ENCODE data around the gene RRP9. TPM values are rescaled to one million over a fixed set of nuclear protein-coding genes. Genes with fewer than 3 reads are reported as not detected.

Gene RRP9
- total RNA-seq, 1 experiment from 2014 or later = 71.3 TPM

DNA sequence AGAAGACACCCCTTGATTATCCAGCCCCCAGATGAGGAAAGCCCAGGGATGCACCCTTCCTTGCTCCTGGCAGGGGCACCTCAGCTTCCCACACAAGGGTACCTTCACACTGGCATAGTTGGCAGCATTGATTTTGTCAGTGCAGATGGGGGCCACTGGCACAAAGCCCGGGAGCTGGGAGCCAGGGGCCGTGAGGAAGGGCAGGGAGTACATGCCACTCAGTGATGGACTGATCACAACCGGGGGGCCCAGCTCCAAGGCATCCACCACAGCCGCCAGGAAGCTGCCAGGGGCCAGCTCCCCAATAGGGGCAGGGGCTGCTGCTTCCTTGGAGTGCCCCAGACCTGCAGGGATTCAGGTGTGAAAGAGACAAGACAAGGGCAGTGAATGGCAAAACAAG, 28.1 kb upstream of the RRP9 start:
- no peaks in the 10 kb centered on the region for H3K9me2 ChIP-seq (ENCODE audit: insufficient read depth)
- ChIA-PET POLR2A (interaction anchor here (0.7 to 1.6 kb wide), 2 partner anchors 13 to 28 kb away, joined by 3 to 5 read pairs; partner anchors contain the start of gene RRP9), RAD21 (ENCODE audit: low non-redundant PET in 1 of 2, low total read pairs in 2 of 2, uncharacterized antibody in 2 of 2, unreplicated experiment in 2 of 2) (no interaction called here), CTCF (interaction anchor here (1.1 to 1.4 kb wide), 2 partner anchors 12 to 27 kb away, joined by 5 to 6 read pairs; partner anchors contain the start of gene ACY1)
- no peak for ATAC-seq
- no peaks in the 10 kb centered on the region for H3K27me3 ChIP-seq (ENCODE audit: insufficient read depth, low read length)
- H3K9me3 ChIP-seq (ENCODE audit: control insufficient read depth in 1 of 2, insufficient read depth in 1 of 2, low read depth in 1 of 2, low read length in 2 of 2) = no peaks in the 10 kb centered on the region
- peak overlapping the region; percentile 82 for H3K27ac ChIP-seq (ENCODE audit: low read depth, low read length)
- H3K79me2 ChIP-seq (ENCODE audit: insufficient read depth, low read length) = peaks cover 43% of the 10 kb centered on the region
- H3K4me1 ChIP-seq (ENCODE audit: control insufficient read depth in 1 of 2, insufficient read depth in 2 of 2, low read length in 2 of 2) = peaks cover 32 to 69% of the 10 kb centered on the region in 2 experiments
- BruUV-seq (replicated peaks) = no TSS peak
- H3K4me3 ChIP-seq (replicated peaks in 1 of 2; ENCODE audit: low read depth in 1 of 2, low read length in 2 of 2) = no peak overlapping the region
- intact Hi-C loops (cut with micrococcal nuclease) = no loop called here
- 0 out of 2 replicates have a peak overlapping the region, but pooled peaks have one; percentile 7 for H3K9ac ChIP-seq (ENCODE audit: low read length)
- no peak overlapping the region for H2AFZ ChIP-seq (ENCODE audit: low read depth, low read length, poor library complexity, severe bottlenecking)
- peak overlapping the region; percentile 28; the same call in 1 of the 2 replicates for H3K4me2 ChIP-seq (ENCODE audit: low read length)
- DNase-seq (ENCODE audit: low read depth, low spot score) = no peak
- peaks cover 5 to 18% of the 10 kb centered on the region in 2 experiments; a peak in 2 of 4 replicates for H3K36me3 ChIP-seq (ENCODE audit: control insufficient read depth in 1 of 2, insufficient read depth in 2 of 2, low read length in 2 of 2)
- TF ChIP-seq, protein P1, sequence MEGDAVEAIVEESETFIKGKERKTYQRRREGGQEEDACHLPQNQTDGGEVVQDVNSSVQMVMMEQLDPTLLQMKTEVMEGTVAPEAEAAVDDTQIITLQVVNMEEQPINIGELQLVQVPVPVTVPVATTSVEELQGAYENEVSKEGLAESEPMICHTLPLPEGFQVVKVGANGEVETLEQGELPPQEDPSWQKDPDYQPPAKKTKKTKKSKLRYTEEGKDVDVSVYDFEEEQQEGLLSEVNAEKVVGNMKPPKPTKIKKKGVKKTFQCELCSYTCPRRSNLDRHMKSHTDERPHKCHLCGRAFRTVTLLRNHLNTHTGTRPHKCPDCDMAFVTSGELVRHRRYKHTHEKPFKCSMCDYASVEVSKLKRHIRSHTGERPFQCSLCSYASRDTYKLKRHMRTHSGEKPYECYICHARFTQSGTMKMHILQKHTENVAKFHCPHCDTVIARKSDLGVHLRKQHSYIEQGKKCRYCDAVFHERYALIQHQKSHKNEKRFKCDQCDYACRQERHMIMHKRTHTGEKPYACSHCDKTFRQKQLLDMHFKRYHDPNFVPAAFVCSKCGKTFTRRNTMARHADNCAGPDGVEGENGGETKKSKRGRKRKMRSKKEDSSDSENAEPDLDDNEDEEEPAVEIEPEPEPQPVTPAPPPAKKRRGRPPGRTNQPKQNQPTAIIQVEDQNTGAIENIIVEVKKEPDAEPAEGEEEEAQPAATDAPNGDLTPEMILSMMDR (IDR thresholded peaks at IDR 0.05 in 2 of 3, conservative IDR thresholded peaks at IDR 0.05 in 1 of 3; ENCODE audit: borderline replicate concordance in 1 of 3, insufficient read depth in 1 of 3, low read depth in 2 of 3, low read length in 2 of 3) = no peak
- TF ChIP-seq RAD21 (IDR thresholded peaks at IDR 0.05; ENCODE audit: low read depth) (no peak), SP1 (IDR thresholded peaks at IDR 0.05; ENCODE audit: low read depth) (no peak), EGR1 (IDR thresholded peaks at IDR 0.05; ENCODE audit: low read depth) (no peak), JUND (IDR thresholded peaks at IDR 0.05) (no peak), SRF (IDR thresholded peaks at IDR 0.05; ENCODE audit: low read depth) (no peak), YY1 (IDR thresholded peaks at IDR 0.05; ENCODE audit: extremely low read depth, insufficient replicate concordance, low read depth, low read length) (no peak), ZNF274 (IDR thresholded peaks at IDR 0.05; ENCODE audit: low read depth, low read length) (no peak), POLR2A (IDR thresholded peaks at IDR 0.05; ENCODE audit: borderline replicate concordance, extremely low read depth, insufficient read depth, insufficient read length) (no peak), ELF1 (IDR thresholded peaks at IDR 0.05; ENCODE audit: borderline replicate concordance, low read depth) (no peak), TCF7L2 (IDR thresholded peaks at IDR 0.05; ENCODE audit: borderline replicate concordance, extremely low read depth, insufficient read depth, insufficient read length) (no peak)
- TF ChIP-seq, protein P2, sequence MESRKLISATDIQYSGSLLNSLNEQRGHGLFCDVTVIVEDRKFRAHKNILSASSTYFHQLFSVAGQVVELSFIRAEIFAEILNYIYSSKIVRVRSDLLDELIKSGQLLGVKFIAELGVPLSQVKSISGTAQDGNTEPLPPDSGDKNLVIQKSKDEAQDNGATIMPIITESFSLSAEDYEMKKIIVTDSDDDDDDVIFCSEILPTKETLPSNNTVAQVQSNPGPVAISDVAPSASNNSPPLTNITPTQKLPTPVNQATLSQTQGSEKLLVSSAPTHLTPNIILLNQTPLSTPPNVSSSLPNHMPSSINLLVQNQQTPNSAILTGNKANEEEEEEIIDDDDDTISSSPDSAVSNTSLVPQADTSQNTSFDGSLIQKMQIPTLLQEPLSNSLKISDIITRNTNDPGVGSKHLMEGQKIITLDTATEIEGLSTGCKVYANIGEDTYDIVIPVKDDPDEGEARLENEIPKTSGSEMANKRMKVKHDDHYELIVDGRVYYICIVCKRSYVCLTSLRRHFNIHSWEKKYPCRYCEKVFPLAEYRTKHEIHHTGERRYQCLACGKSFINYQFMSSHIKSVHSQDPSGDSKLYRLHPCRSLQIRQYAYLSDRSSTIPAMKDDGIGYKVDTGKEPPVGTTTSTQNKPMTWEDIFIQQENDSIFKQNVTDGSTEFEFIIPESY (IDR thresholded peaks at IDR 0.05; ENCODE audit: extremely low read depth, insufficient replicate concordance, low read length) = no peak
- 0 out of 2 replicates have a peak, but pooled peaks cover 4% of the 10 kb centered on the region for H4K20me1 ChIP-seq (ENCODE audit: insufficient read depth)
